Activated naive CD4-positive, alpha-beta T cell treated with anti-CD3 and anti-CD28 coated beads for 36 hours (primary cell): ENCODE data around the gene SAMMSON. TPM values are rescaled to one million over a fixed set of nuclear protein-coding genes. Genes with fewer than 3 reads are reported as not detected.

Source experiments
- CTCF ChIA-PET: fragments of 350-600 bp; sonication (Branson Sonifier 250); formaldehyde crosslinking; loops from one replicate; lab custom pipeline; 2021; ENCODE audit warnings: antibody characterized with exemption; lab: Charles Lee
- DNase-seq: peaks from one replicate; pipeline ENCODE4 v3.0.0-alpha.2; 2020
- H3K27ac Mint-ChIP-seq: one replicate; pipeline ENCODE4 v1.8.0; 2021; ENCODE audit warnings: mild to moderate bottlenecking, mixed read lengths
- H3K27me3 Mint-ChIP-seq: one replicate; pipeline ENCODE4 v1.8.0; 2021; ENCODE audit warnings: low read depth, mixed read lengths
- H3K36me3 Mint-ChIP-seq: one replicate; pipeline ENCODE4 v1.8.0; 2021; ENCODE audit warnings: low read depth, mixed read lengths
- H3K4me1 Mint-ChIP-seq: one replicate; pipeline ENCODE4 v1.8.0; 2021; ENCODE audit warnings: low read depth, mixed read lengths
- H3K4me3 Mint-ChIP-seq: one replicate; pipeline ENCODE4 v1.8.0; 2021; ENCODE audit warnings: mild to moderate bottlenecking, moderate library complexity, mixed read lengths
- H3K9me3 Mint-ChIP-seq: one replicate; pipeline ENCODE4 v1.8.0; 2021; ENCODE audit warnings: mixed read lengths
- intact Hi-C: fragments of 100-400 bp; cut with micrococcal nuclease; formaldehyde crosslinking; loops from one replicate; pipeline ENCODE4 v1.15.1; 2023
- total RNA-seq, 2 experiments: library from RNA; stranded (reverse); gene quantifications; one replicate each; pipeline ENCODE4 v1.2.3, GENCODE V29; 2021

The SAMMSON gene
- total RNA-seq = not detected

GRCh38 chr3:69999140-70000027, at the start of gene SAMMSON:
SAMMSON (plus strand) TSS chr3:69999733.
- H3K27me3 Mint-ChIP-seq = no peaks in the 10 kb centered on the region
- H3K27ac Mint-ChIP-seq = no peak within 1 kb of the TSS
- no peaks in the 10 kb centered on the region for H3K4me1 Mint-ChIP-seq
- H3K36me3 Mint-ChIP-seq = no peaks in the 10 kb centered on the region
- CTCF ChIA-PET = no interaction called here
- H3K4me3 Mint-ChIP-seq = no peak within 1 kb of the TSS
- DNase-seq = no peak
- H3K9me3 Mint-ChIP-seq = no peaks in the 10 kb centered on the region
- intact Hi-C loops = no loop called here

DNA sequence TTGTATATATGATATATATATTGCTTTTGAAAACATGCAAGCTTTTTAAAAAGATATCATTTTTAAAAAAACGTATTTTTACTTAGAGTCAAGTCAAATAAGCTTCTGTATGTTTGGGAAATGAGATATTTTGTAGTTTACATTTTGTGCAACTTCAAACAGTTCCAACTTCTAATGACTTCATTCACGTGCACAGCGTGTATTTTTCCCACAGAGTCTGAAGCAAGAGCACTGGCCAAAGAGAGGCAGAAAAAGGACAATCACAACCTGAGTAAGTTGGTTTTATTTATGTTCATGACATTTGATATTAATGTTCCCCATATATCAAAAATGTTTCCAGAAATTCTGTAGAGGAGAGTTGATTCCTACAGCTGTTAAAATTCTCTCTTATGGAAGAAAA, 47.9 kb upstream of the SAMMSON start:
- intact Hi-C loops = no loop called here
- peaks cover 2% of the 10 kb centered on the region for H3K27me3 Mint-ChIP-seq
- H3K9me3 Mint-ChIP-seq = no peaks in the 10 kb centered on the region
- no peak overlapping the region for H3K27ac Mint-ChIP-seq
- H3K4me3 Mint-ChIP-seq = no peak overlapping the region
- no peaks in the 10 kb centered on the region for H3K4me1 Mint-ChIP-seq
- no peak for DNase-seq
- H3K36me3 Mint-ChIP-seq = no peaks in the 10 kb centered on the region
- CTCF ChIA-PET = no interaction called here

GRCh38 chr3:69959581-69959980, 40.0 kb upstream of the SAMMSON start:
- CTCF ChIA-PET = no interaction called here
- H3K36me3 Mint-ChIP-seq = no peaks in the 10 kb centered on the region
- H3K4me3 Mint-ChIP-seq = no peak overlapping the region
- intact Hi-C loops = no loop called here
- no peaks in the 10 kb centered on the region for H3K4me1 Mint-ChIP-seq
- H3K9me3 Mint-ChIP-seq = no peaks in the 10 kb centered on the region
- no peak overlapping the region for H3K27ac Mint-ChIP-seq
- DNase-seq = no peak
- peaks cover 4% of the 10 kb centered on the region for H3K27me3 Mint-ChIP-seq

GRCh38 chr3:69961706-69962439, 37.7 kb upstream of the SAMMSON start:
- no peaks in the 10 kb centered on the region for H3K36me3 Mint-ChIP-seq
- CTCF ChIA-PET = interaction anchor here (0.7 kb wide), 1 partner anchor 145 kb away, joined by 4 read pairs; no protein-coding TSS in a partner anchor
- H3K9me3 Mint-ChIP-seq = no peaks in the 10 kb centered on the region
- H3K27ac Mint-ChIP-seq = no peak overlapping the region
- DNase-seq = no peak
- H3K27me3 Mint-ChIP-seq = peaks cover 1% of the 10 kb centered on the region
- no peak overlapping the region for H3K4me3 Mint-ChIP-seq
- intact Hi-C loops = no loop called here
- no peaks in the 10 kb centered on the region for H3K4me1 Mint-ChIP-seq

GRCh38 chr3:69963643-69964042, 35.9 kb upstream of the SAMMSON start:
- intact Hi-C loops = no loop called here
- Mint-ChIP-seq H3K27ac (no peak overlapping the region), H3K27me3 (peaks cover 1% of the 10 kb centered on the region), H3K4me3 (no peak overlapping the region), H3K9me3 (no peaks in the 10 kb centered on the region), H3K36me3 (no peaks in the 10 kb centered on the region), H3K4me1 (no peaks in the 10 kb centered on the region)
- DNase-seq = no peak
- CTCF ChIA-PET = no interaction called here

GRCh38 chr3:69967156-69967555, 32.4 kb upstream of the SAMMSON start:
- no peaks in the 10 kb centered on the region for H3K36me3 Mint-ChIP-seq
- H3K27ac Mint-ChIP-seq = no peak overlapping the region
- no peaks in the 10 kb centered on the region for H3K4me1 Mint-ChIP-seq
- intact Hi-C loops = no loop called here
- CTCF ChIA-PET = no interaction called here
- H3K4me3 Mint-ChIP-seq = no peak overlapping the region
- DNase-seq = no peak
- H3K9me3 Mint-ChIP-seq = no peaks in the 10 kb centered on the region
- peaks cover 2% of the 10 kb centered on the region for H3K27me3 Mint-ChIP-seq

- H3K27me3 Mint-ChIP-seq = peaks cover 6% of the 10 kb centered on the region
These were observed 28.7 kb upstream of the SAMMSON start for GRCh38 chr3:69970827-69971226.

GRCh38 chr3:69972672-69973071, 26.9 kb upstream of the SAMMSON start:
- Mint-ChIP-seq H3K27me3 (peaks cover 6% of the 10 kb centered on the region), H3K27ac (no peak overlapping the region), H3K36me3 (no peaks in the 10 kb centered on the region), H3K4me3 (no peak overlapping the region), H3K4me1 (no peaks in the 10 kb centered on the region), H3K9me3 (no peaks in the 10 kb centered on the region)
- DNase-seq = no peak
- intact Hi-C loops = no loop called here
- CTCF ChIA-PET = no interaction called here

More at GRCh38 chr3:69970827-69971226, 28.7 kb upstream of the SAMMSON start:
- Mint-ChIP-seq H3K36me3 (no peaks in the 10 kb centered on the region), H3K9me3 (no peaks in the 10 kb centered on the region), H3K4me3 (no peak overlapping the region), H3K27ac (no peak overlapping the region), H3K4me1 (no peaks in the 10 kb centered on the region)
- no peak for DNase-seq
- CTCF ChIA-PET = no interaction called here
- intact Hi-C loops = no loop called here

DNA sequence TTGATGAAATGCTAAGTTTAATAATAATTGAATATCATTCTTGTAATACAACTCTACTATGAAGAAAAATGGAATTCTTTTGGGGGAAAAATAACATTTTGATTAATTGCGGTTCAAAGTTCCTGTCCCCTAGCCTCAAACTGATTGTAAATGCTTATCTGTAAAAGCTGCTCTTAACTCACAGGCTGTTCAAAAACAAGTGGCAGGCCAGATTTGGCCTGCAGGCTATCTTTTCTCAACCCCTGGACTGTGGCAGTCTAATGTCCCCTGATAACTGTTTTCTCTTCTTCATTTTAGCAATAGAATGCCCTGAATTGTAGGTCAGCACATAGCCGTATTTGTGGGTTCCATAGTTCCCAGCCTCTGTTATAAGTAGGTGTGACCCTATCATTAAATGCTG, 23.5 kb upstream of the SAMMSON start:
- intact Hi-C loops = no loop called here
- CTCF ChIA-PET = no interaction called here
- no peak overlapping the region for H3K27ac Mint-ChIP-seq
- peaks cover 14% of the 10 kb centered on the region for H3K9me3 Mint-ChIP-seq
- no peak overlapping the region for H3K4me3 Mint-ChIP-seq
- H3K4me1 Mint-ChIP-seq = no peaks in the 10 kb centered on the region
- peaks cover 6% of the 10 kb centered on the region for H3K27me3 Mint-ChIP-seq
- DNase-seq = no peak
- H3K36me3 Mint-ChIP-seq = no peaks in the 10 kb centered on the region

DNA sequence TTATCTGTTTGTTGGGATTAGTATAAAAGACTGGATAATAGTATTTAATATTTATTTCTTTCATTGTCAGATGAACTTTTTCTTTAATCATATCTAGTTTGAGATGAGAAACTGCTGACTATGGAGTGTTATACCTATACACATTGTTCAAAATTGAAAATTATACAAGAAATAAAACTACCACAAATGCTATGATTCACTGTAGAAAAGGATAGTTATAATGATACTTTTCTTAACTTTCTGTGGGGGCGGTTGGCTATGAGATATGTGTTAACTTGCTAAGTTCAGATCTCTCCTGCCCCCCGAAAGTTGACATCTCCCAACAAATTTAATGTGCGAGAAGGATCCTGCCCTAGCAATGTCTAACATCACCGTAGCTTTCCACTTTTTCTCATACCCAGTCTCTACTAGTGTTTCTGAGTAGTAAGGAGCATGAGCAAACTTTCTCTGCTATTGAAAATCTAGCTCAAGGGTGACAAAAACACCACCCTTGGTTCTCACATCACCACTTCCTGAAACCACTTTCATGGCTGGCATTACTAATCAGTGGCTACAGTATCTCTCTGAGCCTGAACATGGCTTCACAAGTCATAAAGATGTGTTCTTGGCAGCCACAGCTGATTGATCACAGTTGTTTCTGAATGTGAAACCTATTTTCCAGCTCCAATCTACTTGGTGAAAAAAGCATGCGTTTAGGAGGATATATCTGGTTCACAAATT, 15.8 kb upstream of the SAMMSON start:
- Mint-ChIP-seq H3K27ac (no peak overlapping the region), H3K27me3 (peaks cover 7% of the 10 kb centered on the region), H3K36me3 (no peaks in the 10 kb centered on the region), H3K4me1 (no peaks in the 10 kb centered on the region), H3K9me3 (peaks cover 6% of the 10 kb centered on the region), H3K4me3 (no peak overlapping the region)
- DNase-seq = peak; percentile 11
- CTCF ChIA-PET = interaction anchor here (0.6 kb wide), 1 partner anchor 551 kb away, joined by 3 read pairs; no protein-coding TSS in a partner anchor
- intact Hi-C loops = no loop called here

DNA sequence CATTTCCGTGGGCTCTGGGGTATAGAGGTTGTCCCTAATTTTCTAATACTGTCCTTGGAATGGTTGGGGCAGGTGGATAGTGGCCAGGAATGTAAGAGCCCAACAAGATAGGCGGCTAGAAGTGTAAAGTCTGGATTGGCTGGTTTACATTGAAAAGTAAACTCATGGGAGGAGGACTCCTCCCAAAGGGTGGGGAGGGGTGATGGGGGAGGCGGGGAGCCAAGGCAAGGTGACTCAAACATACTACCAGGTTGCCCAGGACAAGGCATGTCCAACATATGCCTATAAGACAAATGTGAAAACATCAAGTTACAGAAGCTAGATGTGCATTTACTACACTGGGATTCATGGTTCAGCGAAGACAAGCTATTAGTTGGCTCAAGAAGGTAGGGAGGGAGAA, 14.3 kb upstream of the SAMMSON start:
- no peaks in the 10 kb centered on the region for H3K4me1 Mint-ChIP-seq
- CTCF ChIA-PET = no interaction called here
- H3K27ac Mint-ChIP-seq = no peak overlapping the region
- H3K9me3 Mint-ChIP-seq = no peaks in the 10 kb centered on the region
- H3K4me3 Mint-ChIP-seq = no peak overlapping the region
- H3K36me3 Mint-ChIP-seq = no peaks in the 10 kb centered on the region
- peaks cover 7% of the 10 kb centered on the region for H3K27me3 Mint-ChIP-seq
- no peak for DNase-seq
- intact Hi-C loops = no loop called here

- no peaks in the 10 kb centered on the region for H3K9me3 Mint-ChIP-seq
- intact Hi-C loops = no loop called here
- H3K27ac Mint-ChIP-seq = no peak overlapping the region
- CTCF ChIA-PET = no interaction called here
- H3K4me3 Mint-ChIP-seq = no peak overlapping the region
- peaks cover 7% of the 10 kb centered on the region for H3K27me3 Mint-ChIP-seq
- H3K4me1 Mint-ChIP-seq = no peaks in the 10 kb centered on the region
- DNase-seq = no peak
- H3K36me3 Mint-ChIP-seq = no peaks in the 10 kb centered on the region
These were observed 13.1 kb upstream of the SAMMSON start for GRCh38 chr3:69986419-69986818.
